CD4-positive, alpha-beta T cell treated with Interleukin-12 subunit alpha and Interleukin-12 subunit beta, for 1 hour (primary cell): ENCODE data around the gene SLF1.

Source experiments
- DNase-seq: peaks from one replicate; pipeline ENCODE4 v3.0.0-alpha.2; 2020

SLF1 gene

GRCh38 chr5:94618493-94619328 is at the start of gene SLF1, which contains the start of gene KIAA0825:
SLF1 (plus strand) TSS chr5:94618669; CDS start chr5:94628811, 10,142 bp downstream.
KIAA0825 (minus strand) TSS chr5:94618604; CDS start chr5:94537126, 81,478 bp downstream.
- peak; percentile 86 for DNase-seq

DNA sequence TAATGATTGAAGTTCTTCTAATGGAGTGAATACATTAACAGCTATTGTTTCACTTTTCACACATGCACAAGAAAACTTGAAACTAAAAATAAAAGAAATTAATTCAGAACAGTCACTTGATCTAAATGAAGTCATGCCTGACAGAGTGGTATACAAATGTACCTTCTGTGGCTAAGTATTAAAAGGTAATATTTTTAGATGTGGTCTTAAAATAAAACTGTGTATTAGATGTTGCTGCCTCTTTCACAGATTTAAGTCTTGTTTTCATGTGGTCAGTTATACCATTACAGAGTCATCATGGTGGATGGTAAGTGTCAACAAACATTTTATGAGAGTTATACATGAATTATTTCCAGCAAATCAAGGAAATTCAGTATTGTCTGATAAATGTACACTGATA is 47.1 kb upstream of the SLF1 start:
- no peak for DNase-seq

GRCh38 chr5:94573349-94573748 is 45.1 kb upstream of the SLF1 start:
- DNase-seq = peak; percentile 16

GRCh38 chr5:94575196-94575595 is 43.3 kb upstream of the SLF1 start:
- DNase-seq = peak; percentile 41

DNA sequence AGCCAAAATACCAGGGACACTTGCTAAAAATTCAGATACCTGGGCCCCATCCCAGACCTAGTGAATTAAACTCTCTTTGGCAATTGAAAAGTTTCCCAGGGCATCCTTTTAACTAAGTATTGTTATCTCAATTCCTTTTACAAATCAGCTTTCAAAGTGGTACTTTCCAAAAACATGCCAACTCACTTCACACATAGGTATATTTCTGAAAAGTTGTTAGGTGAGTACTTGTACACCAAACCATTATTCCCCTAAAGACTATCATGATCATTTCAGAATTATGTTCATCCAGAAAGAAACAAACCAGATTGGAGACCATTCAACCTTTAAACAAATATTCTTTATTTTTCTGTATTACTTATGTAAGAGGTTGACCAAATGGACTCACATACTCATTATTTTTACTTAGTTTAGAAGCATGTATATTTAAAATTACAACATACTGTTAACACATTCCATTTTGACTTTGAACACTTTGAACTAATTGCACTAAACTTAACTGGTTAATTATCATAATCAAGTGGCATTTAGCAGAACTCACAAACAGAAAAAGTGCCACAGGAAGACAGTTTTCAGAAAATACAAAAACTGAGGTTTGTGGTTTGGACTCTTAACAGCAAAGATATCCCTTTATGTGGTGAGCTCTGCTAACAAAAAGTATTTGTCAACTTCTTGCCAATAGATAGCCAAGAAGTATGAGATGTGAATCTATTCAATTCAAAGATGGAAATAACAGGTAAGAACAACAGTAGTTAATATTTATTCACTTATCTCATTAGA is 40.8 kb upstream of the SLF1 start:
- DNase-seq = peak; percentile 63

DNA sequence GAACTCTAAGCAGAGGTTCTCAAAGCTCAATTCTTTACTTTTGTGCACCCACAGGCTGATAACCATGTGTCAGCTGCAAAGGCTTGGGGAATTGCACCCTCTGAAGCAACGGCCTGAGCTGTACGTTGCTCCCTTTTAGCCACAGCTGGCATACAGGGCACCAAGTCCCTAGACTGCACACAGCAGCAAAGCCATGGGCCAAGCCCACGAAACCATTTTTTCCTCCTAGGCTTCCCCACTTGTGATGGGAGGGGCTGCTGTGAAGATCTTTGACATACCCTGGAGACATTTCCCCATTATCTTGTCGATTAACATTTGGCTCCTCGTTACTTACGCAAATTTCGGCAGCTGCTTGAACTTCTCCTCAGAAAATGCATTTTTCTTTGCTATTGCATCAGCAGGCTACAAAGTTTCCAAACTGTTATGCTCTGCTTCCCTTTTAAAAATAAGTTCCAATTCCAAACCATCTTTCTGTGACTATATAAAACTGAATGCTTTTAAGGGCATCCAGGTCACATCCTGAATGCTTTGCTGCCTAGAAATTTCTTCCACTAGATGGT is 23.1 kb upstream of the SLF1 start:
- no peak for DNase-seq

DNA sequence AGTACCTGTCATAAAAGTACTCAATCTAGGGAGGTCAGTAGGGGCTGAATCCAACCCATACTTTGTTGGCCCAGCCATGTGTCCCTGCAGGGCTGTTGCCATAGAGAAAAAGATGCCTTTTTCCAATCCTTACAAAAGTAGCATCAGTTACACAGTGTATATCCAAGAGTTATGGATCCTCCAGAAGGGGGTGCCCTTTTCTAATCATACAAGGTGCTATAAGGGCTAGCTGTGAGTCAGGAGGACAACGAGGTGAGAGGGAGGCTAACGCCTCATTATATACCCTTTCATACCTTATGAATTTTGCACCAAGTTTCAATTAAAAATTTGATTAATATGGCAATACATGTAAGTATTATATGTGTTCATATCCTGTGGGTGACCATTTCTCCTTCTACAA is 4.9 kb upstream of the SLF1 start:
- DNase-seq = peak; percentile 21

GRCh38 chr5:94614156-94614805 is 4.2 kb upstream of the SLF1 start:
- no peak for DNase-seq

- no peak for DNase-seq
These were observed 2.6 kb upstream of the SLF1 start for GRCh38 chr5:94615862-94616261.

DNA sequence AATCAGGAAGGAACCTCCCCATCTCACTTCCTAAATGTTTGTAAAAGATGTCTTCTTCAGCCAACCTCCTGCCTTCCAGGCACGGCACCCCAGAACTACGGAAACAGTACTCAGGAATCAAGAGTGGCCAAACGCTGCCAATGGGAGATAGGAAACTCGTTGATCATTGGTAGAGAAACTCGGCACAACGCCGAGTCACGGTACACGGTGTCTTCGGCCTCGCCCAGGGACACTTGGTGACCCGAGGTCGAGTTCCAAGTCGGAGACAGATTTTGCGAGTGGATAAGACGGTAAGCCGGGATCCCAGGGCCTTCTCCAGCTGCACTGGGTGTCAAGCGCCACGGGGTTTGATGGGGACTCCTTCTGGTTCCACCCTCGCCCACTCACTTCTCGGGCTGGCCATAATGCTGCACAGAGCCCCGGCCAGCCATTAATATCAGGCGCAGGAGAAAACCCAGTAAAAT is 408 bp upstream of the SLF1 start:
- DNase-seq = peak; percentile 36

DNA sequence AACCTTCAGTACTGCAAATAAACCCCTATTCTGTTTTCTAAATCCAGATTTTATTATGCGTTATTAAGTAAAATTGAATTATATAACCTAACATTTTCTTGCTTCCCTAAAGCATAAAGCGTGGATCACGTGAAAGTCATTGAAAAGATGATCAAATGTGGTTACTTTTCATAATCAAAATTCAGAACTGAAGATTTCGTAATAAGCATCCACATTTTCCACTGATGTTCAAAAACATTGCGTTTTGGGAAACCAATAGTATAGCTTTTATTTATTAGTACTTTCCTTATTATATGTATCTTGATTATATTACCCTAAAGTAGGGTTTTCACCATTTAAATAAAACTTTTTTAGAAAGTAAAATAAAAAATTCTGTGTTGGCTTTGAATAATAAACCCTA is 1.8 kb downstream of the SLF1 start:
- DNase-seq = no peak

- DNase-seq = no peak
These were observed 3.3 kb downstream of the SLF1 start for GRCh38 chr5:94621763-94622162.

DNA sequence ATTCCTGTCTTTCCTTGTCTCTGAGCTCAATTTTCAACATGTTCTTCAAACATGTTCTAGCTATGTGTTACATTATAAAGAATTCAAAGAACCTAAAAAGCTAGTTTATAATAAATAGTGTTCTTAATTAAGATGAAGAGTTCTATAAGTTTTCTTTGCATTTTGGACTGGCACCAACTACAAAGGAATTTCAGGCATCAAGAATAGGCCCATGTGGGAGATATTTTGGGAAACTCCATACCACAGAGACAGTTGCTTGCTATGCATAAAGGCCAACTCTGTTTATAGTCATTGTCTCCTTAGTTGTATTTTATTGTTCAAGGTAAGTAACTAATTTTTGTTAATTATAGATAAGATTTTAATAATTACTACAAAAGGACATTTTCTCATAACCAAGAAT is 4.5 kb downstream of the SLF1 start:
- DNase-seq = no peak

- no peak for DNase-seq
These were observed 5.4 kb downstream of the SLF1 start for GRCh38 chr5:94623877-94624276.

DNA sequence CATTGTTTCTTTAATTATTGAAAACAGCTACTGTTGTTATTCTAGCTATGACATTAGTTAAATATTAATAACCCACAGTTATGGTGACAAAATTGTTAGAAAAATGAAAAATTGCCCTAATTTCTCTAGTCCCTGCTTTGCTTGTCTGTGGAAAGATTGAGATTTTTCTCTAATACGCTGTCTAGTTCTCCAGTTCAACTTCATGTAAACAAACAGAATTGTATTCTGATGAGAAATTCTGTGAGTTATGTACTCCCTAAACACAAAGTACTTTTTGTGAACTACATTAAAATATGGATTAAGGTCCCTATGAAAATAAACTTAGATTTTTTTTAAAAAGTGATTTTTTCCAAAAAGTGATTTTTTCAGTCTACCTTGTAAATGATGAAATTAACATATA is 8.7 kb downstream of the SLF1 start:
- DNase-seq = no peak

DNA sequence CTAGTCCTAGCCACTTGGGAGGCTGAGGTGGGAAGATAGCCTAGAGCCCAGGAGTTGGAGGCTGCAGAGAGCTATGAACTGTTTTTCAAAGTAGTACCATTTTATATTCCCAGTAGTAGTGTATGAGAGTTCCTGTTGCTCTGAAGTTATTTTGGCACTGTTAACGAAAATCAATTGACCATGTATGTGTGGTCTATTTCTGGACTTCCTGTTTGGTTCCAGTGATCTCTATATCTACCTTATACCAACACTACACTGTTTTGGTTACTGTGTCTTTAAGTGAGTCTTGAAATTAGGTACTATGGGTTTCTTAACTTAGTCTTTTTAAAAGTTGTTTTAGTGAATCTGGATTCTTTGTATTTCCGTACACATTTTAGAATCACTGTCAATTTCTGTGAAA is 13.6 kb downstream of the SLF1 start:
- no peak for DNase-seq

- DNase-seq = no peak
These were observed 21.7 kb downstream of the SLF1 start for GRCh38 chr5:94640176-94640575.

GRCh38 chr5:94645053-94645452 is 26.6 kb downstream of the SLF1 start:
- no peak for DNase-seq

DNA sequence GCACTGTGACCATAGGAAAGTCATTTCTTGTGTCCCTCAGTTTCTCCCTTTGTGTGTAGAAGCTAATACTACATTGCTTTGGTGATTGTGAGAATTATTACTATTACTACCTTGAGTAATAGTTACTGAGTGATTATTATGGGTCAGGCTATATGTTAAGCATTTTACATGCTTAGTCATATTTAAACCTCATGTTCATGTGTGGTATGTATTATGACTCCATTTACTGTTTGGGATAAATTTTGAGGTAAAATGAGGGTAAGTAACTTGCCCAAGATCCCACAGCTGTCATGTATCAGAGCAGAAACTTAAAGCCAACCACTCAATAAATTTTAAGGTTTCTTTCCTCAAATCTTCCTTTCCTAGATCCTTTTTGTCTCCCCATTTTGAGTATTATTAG is 28.3 kb downstream of the SLF1 start:
- DNase-seq = no peak

- no peak for DNase-seq
These were observed 31.4 kb downstream of the SLF1 start for GRCh38 chr5:94649874-94650273.

GRCh38 chr5:94658272-94658671 is 39.8 kb downstream of the SLF1 start:
- no peak for DNase-seq

DNA sequence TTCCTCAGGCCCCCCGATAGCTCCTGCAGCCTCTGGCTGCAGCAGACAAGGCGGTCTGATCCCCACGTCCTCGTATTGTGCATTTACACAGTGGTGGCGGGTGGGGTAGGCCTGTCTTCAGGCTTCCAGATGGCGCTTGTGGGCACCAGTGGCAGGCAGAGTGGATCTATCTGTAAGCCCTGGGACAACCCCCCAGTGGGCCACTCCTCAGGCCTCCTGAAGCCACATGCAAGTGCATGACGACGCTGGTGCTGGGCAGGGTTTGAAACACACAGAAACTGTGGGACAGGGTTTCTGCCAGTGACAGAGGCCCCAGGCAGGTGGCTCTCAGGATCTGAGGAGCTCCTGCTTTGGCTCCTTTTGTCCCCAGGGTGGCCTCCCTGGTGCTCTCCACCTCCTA is 42.0 kb downstream of the SLF1 start:
- no peak for DNase-seq

DNA sequence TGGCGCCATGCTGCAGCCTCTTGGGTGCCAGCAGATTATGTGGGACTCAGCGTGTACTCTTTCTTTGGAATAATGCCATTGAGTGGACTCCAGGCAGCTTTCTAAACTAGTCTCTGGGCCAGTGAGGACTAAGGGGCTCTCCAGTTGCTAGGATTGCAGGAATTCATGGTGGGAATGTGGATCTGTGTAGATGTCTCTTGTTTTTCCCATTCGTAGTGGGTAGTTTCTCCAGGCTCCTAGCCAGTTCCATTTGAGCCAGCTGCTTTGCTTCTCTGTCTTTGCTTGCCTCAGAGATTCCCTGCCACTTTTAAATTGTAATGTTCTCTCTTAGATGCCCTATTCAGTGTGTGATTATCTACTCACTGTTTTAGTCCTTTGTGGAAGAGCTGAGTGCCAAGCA is 42.6 kb downstream of the SLF1 start:
- DNase-seq = no peak
